Caco-2 (cell line): ENCODE results near the gene NDUFS3. TPM values are rescaled to one million over a fixed set of nuclear protein-coding genes. Genes with fewer than 3 reads are reported as not detected.
"Not testable (repeated sequence)": the region's sequence is repeated elsewhere in the genome, so short reads cannot be mapped to it uniquely, and the experiment has no call there.

Source experiments
- Bru-seq: library from RNA; stranded (reverse); fragments of 400-500 nt; gene quantifications from one replicate; lab custom pipeline; 2021; lab: Mats Ljungman, UMichigan
- BruChase-seq, 2 experiments: library from RNA; stranded (reverse); fragments of 400-500 nt; gene quantifications; one replicate each; lab custom pipeline; 2021; lab: Mats Ljungman, UMichigan
- BruUV-seq: library from RNA; stranded (reverse); fragments of 400-500 nt; replicated peaks from 2 replicates; lab custom pipeline; 2021; lab: Mats Ljungman, UMichigan
- CTCF ChIA-PET: fragments of 300-600 bp; sonication (Branson Sonifier 250); formaldehyde crosslinking; loops from one replicate; lab custom pipeline; 2022; ENCODE audit warnings: antibody characterized with exemption; lab: Charles Lee
- POLR2A ChIA-PET: fragments of 300-600 bp; sonication (Branson Sonifier 250); formaldehyde crosslinking; loops from one replicate; lab custom pipeline; 2022; ENCODE audit warnings: antibody characterized with exemption; lab: Charles Lee
- DNase-seq, 2 experiments: peaks; one replicate each; pipeline versions ENCODE4 v3.0.0 to v3.0.0-alpha.2; 2020 to 2022
- H3K27me3 ChIP-seq: replicated peaks from 2 replicates; pipeline ENCODE4 v1.6.0; 2011; ENCODE audit warnings: low read length; ENCODE audit not compliant: control insufficient read depth, insufficient read depth
- H3K36me3 ChIP-seq: 2 replicates; pipeline ENCODE4 v1.5.1; 2011; ENCODE audit warnings: low read length; ENCODE audit not compliant: control insufficient read depth, insufficient read depth
- H3K4me1 ChIP-seq: fragments of 250-450 bp; sonication (Bioruptor Pico); 2 replicates; pipeline ENCODE4 v1.5.1; 2020; ENCODE audit warnings: mild to moderate bottlenecking
- H3K4me3 ChIP-seq: 2 replicates; pipeline ENCODE4 v1.5.1; 2011; ENCODE audit warnings: low read depth, mild to moderate bottlenecking, control low read depth, low read length
- H3K9me3 ChIP-seq: fragments of 250-450 bp; sonication (Bioruptor Pico); 2 replicates; pipeline ENCODE4 v1.5.1; 2020; ENCODE audit warnings: mild to moderate bottlenecking, moderate library complexity
- H3K27ac Mint-ChIP-seq: one replicate; pipeline ENCODE4 v1.8.0; 2022; ENCODE audit warnings: mixed read lengths; ENCODE audit not compliant: unreplicated experiment
- H3K27me3 Mint-ChIP-seq: one replicate; pipeline ENCODE4 v1.8.0; 2022; ENCODE audit warnings: mixed read lengths; ENCODE audit not compliant: insufficient read depth, unreplicated experiment
- H3K36me3 Mint-ChIP-seq: one replicate; pipeline ENCODE4 v1.8.0; 2022; ENCODE audit warnings: mild to moderate bottlenecking, mixed read lengths; ENCODE audit not compliant: insufficient read depth, unreplicated experiment
- H3K4me1 Mint-ChIP-seq: one replicate; pipeline ENCODE4 v1.8.0; 2022; ENCODE audit warnings: low read depth, mixed read lengths; ENCODE audit not compliant: unreplicated experiment
- H3K4me3 Mint-ChIP-seq: one replicate; pipeline ENCODE4 v1.8.0; 2022; ENCODE audit warnings: mild to moderate bottlenecking, moderate library complexity, mixed read lengths; ENCODE audit not compliant: unreplicated experiment
- H3K9me3 Mint-ChIP-seq: one replicate; pipeline ENCODE4 v1.8.0; 2022; ENCODE audit warnings: mixed read lengths; ENCODE audit not compliant: unreplicated experiment
- intact Hi-C: fragments of 100-400 bp; cut with micrococcal nuclease; formaldehyde crosslinking; loops from one replicate; pipeline ENCODE4 v1.10.0; 2022; ENCODE audit not compliant: unreplicated experiment
- long read RNA-seq: library from polyadenylated mRNA; stranded (forward); transcript quantifications from one replicate; pipeline ENCODE4 v2.0.0, GENCODE V29; 2022
- total RNA-seq: library from RNA; stranded (reverse); gene quantifications from 2 replicates; pipeline ENCODE4 v1.2.3, GENCODE V29; 2022
- TF ChIP-seq, protein P1 (sequence below), 2 experiments: fragments of 200-600 bp in 1 of 2; IDR thresholded peaks; 1 replicate in 1 of 2; 2 replicates in 1 of 2; pipeline versions ENCODE4 v1.5.1 to v1.8.0; 2011 to 2022; ENCODE audit warnings: antibody characterized with exemption in 1 of 2, control low read depth in 1 of 2, inconsistent platforms in 1 of 2, low read depth in 1 of 2, low read length in 1 of 2, mild to moderate bottlenecking in 1 of 2, moderate library complexity in 1 of 2; ENCODE audit not compliant: insufficient read depth in 1 of 2, severe bottlenecking in 1 of 2, unreplicated experiment in 1 of 2

Gene NDUFS3
- total RNA-seq (183 and 185 TPM in 2 replicates), Bru-seq, nascent RNA (percentile 84 among the genes with signal in this experiment), BruChase-seq, experiment 1, labeled RNA remaining after a 2-hour chase (percentile 84 among the genes with signal in this experiment), BruChase-seq, experiment 2, labeled RNA remaining after a 6-hour chase (percentile 91 among the genes with signal in this experiment)
- long read RNA-seq, transcript NDUFS3-201 (7 exons, 958 nt): major isoform, 235 of 254 reads
- long read RNA-seq, partial matches to known transcripts: 1 of 254 reads
- long read RNA-seq, other reads (novel, unspliced or antisense): 17 of 254 reads

DNA sequence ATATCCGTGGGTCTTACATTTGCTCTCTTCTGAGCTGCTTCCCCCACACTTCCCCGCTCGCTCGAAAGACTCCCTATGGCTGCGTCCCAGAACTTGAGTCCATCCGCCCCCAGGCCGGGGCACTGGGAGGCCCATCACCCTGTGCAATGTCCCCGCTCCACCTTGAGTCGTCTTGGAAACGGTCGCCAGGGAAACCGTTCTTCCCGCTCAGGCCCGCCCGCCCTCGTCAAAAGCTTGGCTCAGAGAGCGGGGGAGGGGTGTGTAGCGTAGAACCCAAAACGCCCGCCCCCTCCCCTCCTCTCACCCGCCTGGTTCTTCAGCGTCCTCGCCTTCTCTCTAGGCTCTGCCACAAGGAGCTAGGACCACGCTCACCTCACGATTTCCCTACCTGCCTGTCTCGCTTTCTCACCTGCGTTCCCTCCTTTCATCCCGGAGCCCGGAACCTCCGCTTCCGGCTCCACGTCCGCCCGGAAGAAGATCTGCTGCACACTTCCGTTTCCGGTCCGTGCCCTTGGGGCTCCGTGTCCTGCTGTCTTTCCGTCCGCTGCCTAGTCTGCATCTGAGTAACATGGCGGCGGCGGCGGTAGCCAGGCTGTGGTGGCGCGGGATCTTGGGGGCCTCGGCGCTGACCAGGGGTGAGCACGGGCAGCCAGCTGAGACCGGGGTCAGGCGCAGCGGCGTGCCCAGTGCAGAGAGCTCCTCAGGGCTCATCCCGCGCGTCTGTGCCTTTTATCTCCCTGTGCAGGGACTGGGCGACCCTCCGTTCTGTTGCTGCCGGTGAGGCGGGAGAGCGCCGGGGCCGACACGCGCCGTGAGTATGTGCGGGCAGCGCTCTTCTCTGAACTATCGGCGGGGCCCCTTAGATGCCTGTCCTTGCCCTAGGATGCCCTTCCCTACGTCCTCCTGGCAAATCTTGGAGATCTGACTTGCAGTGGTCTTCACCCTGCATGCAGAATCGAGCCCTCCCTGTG is at the start of gene NDUFS3, which contains the start of gene KBTBD4:
Gene NDUFS3, plus strand, starts transcription at position 551 of the 971 bp plus-strand sequence. Its CDS starts 18 bp downstream, at position 569.
Gene KBTBD4, minus strand, starts transcription at position 447 of the 971 bp plus-strand sequence. Its CDS starts 19 bp downstream, at position 428.
- CTCF ChIA-PET: interaction anchor here (1.0 kb wide), 1 partner anchor 25 kb away, joined by 4 read pairs; no protein-coding TSS in a partner anchor

DNA sequence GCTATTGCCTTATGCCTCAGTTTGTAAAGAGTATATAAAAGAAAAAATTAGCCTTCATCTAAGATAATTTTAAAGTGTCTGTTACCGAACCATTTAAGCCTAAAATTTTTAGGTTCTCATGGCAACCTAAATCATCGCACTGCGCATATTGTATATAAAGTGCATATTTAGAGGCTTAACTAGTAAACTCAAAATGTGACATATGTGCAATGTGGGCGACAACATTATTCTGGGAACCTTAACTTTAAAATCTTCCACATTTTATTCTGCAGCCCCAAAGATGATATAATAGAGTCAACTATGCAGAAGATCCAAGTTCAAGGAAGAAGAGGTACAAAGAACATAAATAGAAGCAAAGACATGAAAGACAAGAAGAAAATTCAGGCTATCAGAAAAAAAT is 48.9 kb upstream of the NDUFS3 start:
- Mint-ChIP-seq H3K36me3 (peaks cover 54% of the 10 kb centered on the region), H3K27me3 (no peaks in the 10 kb centered on the region), H3K27ac (peak overlapping the region; percentile 77), H3K4me1 (peaks cover 19% of the 10 kb centered on the region), H3K4me3 (no peak overlapping the region), H3K9me3 (no peaks in the 10 kb centered on the region)
- DNase-seq: no peak
- CTCF ChIA-PET: interaction anchor here (0.5 to 1.0 kb wide), 2 partner anchors 23 to 76 kb away, joined by 3 to 4 read pairs; no protein-coding TSS in a partner anchor
- Histone ChIP-seq H3K4me1 (peaks cover 26% of the 10 kb centered on the region), H3K36me3 (no peaks in the 10 kb centered on the region), H3K4me3 (no peak overlapping the region), H3K27me3 (no peaks in the 10 kb centered on the region), H3K9me3 (no peaks in the 10 kb centered on the region)
- POLR2A ChIA-PET: no interaction called here
- intact Hi-C loops: loop anchor here (2.0 kb wide), 1 partner anchor 23 kb away; the partner anchor contains the start of gene CELF1
- no TSS peak for BruUV-seq
- TF ChIP-seq, protein P1, sequence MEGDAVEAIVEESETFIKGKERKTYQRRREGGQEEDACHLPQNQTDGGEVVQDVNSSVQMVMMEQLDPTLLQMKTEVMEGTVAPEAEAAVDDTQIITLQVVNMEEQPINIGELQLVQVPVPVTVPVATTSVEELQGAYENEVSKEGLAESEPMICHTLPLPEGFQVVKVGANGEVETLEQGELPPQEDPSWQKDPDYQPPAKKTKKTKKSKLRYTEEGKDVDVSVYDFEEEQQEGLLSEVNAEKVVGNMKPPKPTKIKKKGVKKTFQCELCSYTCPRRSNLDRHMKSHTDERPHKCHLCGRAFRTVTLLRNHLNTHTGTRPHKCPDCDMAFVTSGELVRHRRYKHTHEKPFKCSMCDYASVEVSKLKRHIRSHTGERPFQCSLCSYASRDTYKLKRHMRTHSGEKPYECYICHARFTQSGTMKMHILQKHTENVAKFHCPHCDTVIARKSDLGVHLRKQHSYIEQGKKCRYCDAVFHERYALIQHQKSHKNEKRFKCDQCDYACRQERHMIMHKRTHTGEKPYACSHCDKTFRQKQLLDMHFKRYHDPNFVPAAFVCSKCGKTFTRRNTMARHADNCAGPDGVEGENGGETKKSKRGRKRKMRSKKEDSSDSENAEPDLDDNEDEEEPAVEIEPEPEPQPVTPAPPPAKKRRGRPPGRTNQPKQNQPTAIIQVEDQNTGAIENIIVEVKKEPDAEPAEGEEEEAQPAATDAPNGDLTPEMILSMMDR (IDR thresholded peaks at IDR 0.05; ENCODE audit: insufficient read depth in 1 of 2, low read depth in 1 of 2, low read length in 1 of 2, severe bottlenecking in 1 of 2, unreplicated experiment in 1 of 2): no peak

More for the DNA sequence above, at the start of gene NDUFS3, which contains the start of gene KBTBD4:
- H3K4me3 ChIP-seq: peak within 1 kb of the TSS; percentile 95
- H3K36me3 Mint-ChIP-seq: peaks cover 78% of the 10 kb centered on the region
- H3K9me3 Mint-ChIP-seq: no peaks in the 10 kb centered on the region
- peak within 1 kb of the TSS; percentile 95 for H3K27ac Mint-ChIP-seq
- peaks cover 6% of the 10 kb centered on the region for H3K4me1 Mint-ChIP-seq
- H3K36me3 ChIP-seq: peaks cover 1% of the 10 kb centered on the region; the same call in 1 of the 2 replicates
- peak; percentile 93 to 94 for DNase-seq
- H3K27me3 ChIP-seq: no peaks in the 10 kb centered on the region
- BruUV-seq: TSS peak; percentile 63
- TF ChIP-seq, protein P1 (IDR thresholded peaks at IDR 0.05; ENCODE audit: insufficient read depth in 1 of 2, low read depth in 1 of 2, low read length in 1 of 2, severe bottlenecking in 1 of 2, unreplicated experiment in 1 of 2): no peak
- H3K27me3 Mint-ChIP-seq: no peaks in the 10 kb centered on the region
- POLR2A ChIA-PET: interaction anchor here (0.5 to 1.6 kb wide), 4 partner anchors 11 to 1661 kb away, joined by 4 to 12 read pairs (median 6); no protein-coding TSS in a partner anchor
- H3K4me3 Mint-ChIP-seq: peak within 1 kb of the TSS; percentile 91
- intact Hi-C loops: loop anchor here (1.0 kb wide), 1 partner anchor 26 kb away; the partner anchor contains the start of gene CELF1
- H3K4me1 ChIP-seq: peaks cover 5% of the 10 kb centered on the region; the same call in 1 of the 2 replicates
- H3K9me3 ChIP-seq: no peaks in the 10 kb centered on the region

- peaks cover 26% of the 10 kb centered on the region for H3K4me1 ChIP-seq
- H3K4me3 Mint-ChIP-seq, POLR2A ChIA-PET, BruUV-seq, H3K9me3 ChIP-seq, H3K36me3 ChIP-seq, DNase-seq, H3K27me3 ChIP-seq, H3K4me3 ChIP-seq, H3K27me3 Mint-ChIP-seq, H3K9me3 Mint-ChIP-seq: not testable (repeated sequence)
- Mint-ChIP-seq H3K4me1 (peaks cover 16% of the 10 kb centered on the region), H3K36me3 (peaks cover 54% of the 10 kb centered on the region), H3K27ac (peak overlapping the region; percentile 77)
- CTCF ChIA-PET: interaction anchor here (1.7 kb wide), 1 partner anchor 23 kb away, joined by 5 read pairs; no protein-coding TSS in a partner anchor
- intact Hi-C loops: loop anchor here (2.0 kb wide), 1 partner anchor 22 kb away; the partner anchor contains the start of gene CELF1
Observed at GRCh38 chr11:47530721-47531120, 48.2 kb upstream of the NDUFS3 start.
